ENCODE results near the gene JMJD7.

JMJD7 gene

GRCh38 chr15:41801850-41802455, 25.9 kb upstream of the JMJD7 start:
- no peak for DNase-seq

DNA sequence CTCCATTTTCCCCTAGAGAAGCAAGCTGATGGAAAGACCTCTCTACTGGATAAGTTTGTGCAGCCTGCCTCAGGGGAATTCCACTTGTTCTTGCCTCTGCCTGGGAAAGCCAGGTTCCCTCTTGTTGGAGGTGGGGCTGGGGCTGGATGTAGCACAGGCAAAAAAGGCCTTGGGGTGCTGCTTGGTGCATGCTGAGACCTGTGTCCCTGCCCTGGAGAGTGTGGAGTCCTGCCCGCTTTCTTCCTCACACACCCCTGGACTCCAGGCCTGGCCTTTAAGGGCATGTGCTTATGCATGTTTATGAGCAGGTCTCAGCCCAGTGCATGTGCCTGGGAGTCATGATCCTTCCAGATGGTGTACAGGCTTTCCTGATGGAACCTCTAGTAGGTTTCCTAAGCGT, 23.5 kb upstream of the JMJD7 start:
- DNase-seq: no peak

DNA sequence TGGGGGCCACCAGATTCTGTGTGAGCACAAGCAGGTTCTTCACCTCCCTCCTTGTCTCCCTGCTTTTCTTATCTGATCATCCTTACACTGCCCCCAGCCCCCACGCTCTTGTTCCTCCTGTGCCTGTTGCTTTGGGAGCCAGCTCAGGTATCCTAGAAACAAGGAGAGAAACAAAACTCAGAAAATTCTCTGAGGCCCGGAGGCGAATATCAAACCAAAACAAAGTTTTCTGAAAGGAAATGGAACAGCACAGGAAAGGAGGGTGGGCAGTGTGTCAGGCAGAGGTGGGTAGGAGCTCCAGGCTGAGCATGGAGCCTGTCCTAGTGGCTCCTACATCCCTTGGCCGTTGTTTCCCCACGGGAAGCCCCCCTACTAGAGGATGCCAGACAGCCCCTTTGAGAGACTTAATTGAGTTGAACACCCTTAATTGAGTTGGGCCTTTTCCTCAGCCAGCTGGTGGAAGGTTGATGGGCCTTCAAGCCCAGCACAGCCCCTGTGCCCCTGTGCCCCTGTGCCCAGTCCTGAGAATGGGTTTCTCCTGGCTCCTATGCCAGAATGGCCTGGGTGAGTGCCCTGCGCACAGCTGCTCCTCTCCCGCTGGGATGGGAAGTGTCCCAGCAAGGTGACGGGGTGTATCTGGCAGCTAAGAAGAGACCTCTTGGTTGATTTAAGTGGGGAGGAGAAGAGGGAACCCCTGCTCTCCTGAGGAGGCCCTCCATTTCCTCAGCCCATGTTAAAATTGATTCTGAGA, 22.8 kb upstream of the JMJD7 start:
- no peak for DNase-seq

- no peak for DNase-seq
Observed at GRCh38 chr15:41805711-41806110, 22.2 kb upstream of the JMJD7 start.

DNA sequence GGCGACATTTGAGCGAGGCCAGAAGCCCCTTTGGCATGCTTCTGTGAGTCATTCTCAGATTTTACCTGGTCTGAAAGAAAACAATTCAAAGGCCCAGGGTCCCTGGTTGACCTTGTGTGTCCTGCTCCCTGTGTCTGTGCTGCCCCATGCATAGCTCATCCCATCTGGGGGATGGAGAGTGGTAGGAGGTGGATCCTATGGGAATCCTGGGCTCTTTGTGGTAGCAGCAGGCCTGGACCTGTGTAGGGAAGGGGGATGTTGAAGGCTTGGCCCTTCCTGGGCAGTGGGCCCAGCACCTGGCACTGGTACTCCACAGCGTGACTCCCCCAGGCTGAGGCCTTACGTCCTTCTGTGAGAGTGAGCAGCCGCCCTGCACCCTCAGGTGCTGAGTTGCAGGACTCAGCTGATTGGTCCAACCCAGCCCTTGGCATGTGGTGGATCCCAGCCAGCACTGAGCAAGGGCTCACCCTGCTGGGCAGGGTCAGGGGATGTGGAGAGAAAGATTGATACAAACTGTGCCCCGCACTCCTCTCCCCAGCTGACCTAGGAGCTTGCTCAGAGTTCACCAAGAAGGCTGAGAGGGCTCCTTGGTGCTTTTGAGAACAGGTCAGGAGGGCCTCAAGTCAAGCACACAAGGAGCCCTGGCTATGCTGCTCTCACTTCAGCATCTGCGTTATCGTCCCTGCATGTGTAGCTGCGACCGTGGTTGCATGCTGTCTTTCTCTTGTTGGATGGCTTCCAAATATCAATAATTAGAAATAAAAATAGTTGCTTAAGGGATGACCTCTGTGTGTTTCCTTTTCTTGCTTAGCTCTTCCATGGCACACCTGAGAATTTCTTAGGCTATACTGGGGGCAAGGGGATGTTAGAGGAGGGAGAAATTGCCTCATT, 21.4 kb upstream of the JMJD7 start:
- DNase-seq: no peak

GRCh38 chr15:41809121-41809520, 18.8 kb upstream of the JMJD7 start:
- no peak for DNase-seq

- no peak for DNase-seq
Observed at GRCh38 chr15:41809526-41810220, 18.2 kb upstream of the JMJD7 start.

DNA sequence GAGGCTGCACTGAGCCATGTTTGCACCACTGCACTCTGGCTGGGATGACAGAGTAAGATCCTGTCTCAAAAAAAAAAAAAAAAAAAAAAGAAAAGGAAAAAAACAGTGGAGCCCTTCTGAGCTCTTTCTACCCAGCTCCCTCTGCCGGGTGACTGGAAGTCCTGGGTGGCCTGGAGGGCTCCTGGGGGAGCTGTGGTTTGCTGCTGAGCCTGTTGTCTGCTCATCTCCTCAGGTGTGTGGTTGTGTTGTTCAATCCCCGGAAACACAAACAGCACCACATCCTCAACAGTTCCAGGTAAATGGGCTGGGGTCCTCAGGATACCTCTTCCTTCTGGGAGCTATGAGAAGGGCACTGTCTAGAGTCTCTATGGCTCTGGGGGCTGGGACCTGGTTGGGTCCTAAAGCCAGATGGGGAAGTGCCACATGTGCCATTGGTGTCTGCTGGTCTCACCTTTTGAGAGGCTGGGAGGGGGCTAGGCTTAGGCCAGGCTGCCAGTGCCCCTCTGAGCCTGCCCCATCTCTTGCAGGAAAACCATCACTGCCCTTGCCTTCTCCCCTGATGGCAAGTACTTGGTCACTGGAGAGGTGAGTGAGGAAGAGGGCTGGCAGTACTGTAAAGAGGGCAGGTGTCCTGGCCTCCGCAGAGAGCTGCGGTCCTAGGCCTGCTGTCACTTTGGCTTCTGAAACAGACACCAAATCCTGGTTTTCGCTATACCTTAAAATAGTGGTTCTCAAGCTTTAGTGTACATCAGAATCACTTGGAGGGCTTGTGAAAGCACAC, 17.1 kb upstream of the JMJD7 start:
- no peak for DNase-seq

DNA sequence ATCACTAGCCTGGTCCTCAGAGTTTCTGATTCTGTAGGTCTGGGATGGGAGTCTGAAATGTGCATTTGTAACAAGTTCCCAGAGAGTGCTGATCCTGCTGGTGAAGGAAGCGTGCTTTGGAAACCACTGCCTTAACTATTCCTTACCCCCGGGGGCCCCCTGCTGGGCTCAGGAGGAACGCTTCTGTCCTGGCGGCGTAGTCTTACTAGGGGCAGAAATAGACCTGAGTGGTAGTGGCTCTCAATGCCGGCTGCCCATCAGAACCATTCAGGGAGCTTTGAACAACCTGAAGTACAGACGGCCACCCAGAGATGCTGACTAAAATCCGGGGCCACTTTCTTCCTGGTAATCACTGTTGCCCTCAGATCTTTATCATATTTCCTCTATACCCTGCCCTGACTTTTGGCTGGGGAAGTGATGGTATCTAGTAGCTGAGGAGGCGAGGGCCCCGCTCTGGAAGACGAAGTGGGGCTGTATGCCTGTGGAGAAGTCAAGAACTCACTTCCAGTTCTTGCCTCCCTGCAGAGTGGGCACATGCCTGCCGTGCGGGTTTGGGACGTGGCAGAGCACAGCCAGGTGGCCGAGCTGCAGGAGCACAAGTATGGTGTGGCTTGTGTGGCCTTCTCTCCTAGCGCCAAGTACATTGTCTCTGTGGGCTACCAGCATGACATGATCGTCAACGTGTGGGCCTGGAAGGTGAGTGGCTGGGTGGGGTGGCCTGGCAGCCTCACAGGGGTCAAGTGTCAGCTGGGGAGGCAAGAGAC, 16.3 kb upstream of the JMJD7 start:
- peak; percentile 57 to 62 for DNase-seq

DNA sequence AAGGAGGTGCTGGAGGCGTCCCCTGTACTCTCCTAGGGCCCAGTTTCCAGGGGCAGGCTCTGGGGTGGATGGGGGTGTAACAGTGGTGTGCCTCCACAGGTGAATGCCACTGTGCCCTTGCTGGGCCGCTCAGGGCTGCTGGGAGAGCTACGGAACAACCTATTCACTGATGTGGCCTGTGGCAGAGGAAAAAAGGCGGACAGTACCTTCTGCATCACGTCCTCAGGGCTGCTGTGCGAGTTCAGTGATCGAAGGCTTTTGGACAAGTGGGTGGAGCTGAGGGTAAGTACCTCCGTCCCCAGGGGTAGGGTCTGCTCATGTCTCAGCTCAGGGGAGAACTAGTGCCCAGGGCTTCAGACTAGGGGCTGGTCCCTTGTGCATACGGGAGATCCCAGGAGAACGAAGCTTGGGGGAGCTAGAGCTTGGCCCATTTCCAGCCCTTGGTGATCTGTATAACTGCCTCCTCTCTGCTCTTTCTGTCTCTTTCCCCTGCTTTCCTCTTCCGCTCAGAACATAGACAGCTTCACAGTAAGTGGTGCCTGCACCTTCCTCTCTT, 15.0 kb upstream of the JMJD7 start:
- DNase-seq: no peak

DNA sequence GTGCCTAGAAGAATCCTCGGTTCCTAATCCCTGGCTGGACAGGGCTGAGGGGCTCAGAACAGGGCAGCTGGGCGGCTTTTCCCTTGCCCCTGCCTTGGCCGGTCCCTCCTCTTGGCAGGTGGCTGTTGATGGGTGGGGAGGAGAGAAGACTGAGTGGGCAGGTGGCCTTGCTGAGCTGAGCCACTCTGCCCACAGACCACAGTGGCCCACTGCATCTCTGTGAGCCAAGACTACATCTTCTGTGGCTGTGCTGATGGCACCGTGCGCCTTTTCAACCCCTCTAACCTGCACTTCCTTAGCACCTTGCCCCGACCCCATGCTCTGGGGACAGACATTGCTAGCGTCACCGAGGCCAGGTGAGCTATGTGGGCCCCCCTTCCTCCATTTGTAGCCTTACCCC, 14.5 kb upstream of the JMJD7 start:
- DNase-seq: no peak

- no peak for DNase-seq
Observed at GRCh38 chr15:41814534-41814933, 13.4 kb upstream of the JMJD7 start.

DNA sequence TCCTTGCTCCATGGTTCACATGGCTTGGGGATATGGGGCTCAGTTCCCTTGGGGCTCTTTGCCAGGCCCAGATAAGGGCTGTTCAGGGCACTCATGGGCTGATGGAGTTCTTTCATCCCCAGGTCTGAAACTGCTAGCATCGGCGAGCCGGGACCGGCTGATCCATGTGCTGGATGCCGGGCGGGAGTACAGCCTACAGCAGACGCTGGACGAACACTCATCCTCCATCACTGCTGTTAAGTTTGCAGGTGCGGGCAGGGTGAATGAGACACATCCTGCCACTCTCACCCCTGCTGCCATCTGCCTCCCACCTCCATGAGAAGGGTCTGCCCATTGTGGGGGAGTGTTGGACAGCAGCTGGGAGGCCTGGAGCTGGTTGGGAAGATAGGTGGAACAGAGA, 11.1 kb upstream of the JMJD7 start:
- no peak for DNase-seq

- DNase-seq: no peak
Observed at GRCh38 chr15:41817327-41817726, 10.6 kb upstream of the JMJD7 start.

DNA sequence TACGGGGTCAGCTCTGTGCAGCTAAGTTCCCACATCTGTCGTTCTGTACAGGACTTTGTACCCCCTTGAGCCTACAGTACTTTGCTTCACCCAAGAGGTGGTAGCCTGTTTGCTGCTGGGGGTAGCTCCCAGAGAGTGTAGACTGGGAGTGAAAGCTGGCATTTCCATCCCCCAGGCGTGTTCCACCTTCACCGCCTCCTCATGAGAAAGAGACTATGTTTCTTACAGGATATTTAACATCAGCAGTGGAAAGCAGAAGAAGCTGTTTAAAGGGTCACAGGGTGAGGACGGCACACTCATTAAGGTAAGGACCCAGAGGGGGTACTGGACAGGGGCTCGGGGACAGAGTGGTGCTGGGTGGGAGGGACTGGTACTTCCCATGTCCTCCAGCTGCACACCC, 10.1 kb upstream of the JMJD7 start:
- no peak for DNase-seq

GRCh38 chr15:41819455-41820050, 8.3 kb upstream of the JMJD7 start:
- no peak for DNase-seq

- DNase-seq: no peak
Observed at GRCh38 chr15:41820791-41821423, 7.0 kb upstream of the JMJD7 start.

- no peak for DNase-seq
Observed at GRCh38 chr15:41821831-41822230, 6.1 kb upstream of the JMJD7 start.

GRCh38 chr15:41822471-41822870, 5.4 kb upstream of the JMJD7 start:
- DNase-seq: no peak

DNA sequence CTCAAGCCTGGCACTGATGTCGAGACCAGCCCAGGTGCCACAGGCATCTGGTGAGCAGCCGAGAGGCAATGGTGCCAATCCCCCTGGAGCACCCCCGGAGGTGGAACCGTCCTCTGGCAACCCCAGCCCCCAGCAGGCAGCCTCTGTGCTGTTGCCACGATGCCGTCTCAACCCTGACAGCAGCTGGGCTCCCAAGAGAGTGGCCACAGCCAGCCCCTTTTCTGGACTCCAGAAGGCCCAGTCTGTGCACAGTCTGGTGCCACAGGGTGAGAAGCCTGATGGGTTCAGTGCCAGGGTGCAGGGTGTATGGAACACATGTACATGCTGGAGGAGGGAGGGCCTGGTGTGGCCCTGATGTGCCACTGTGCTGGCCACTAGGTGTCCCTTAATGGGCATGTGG, 4.9 kb upstream of the JMJD7 start:
- no peak for DNase-seq
